ENCODE results near the gene MRM2. TPM values are rescaled to one million over a fixed set of nuclear protein-coding genes. Genes with fewer than 3 reads are reported as not detected.

Gene MRM2
- total RNA-seq, 1 donor from 2014 or later = 20.7 TPM

Small RNA genes lying within 50 kb of the gene (microRNA-seq; reads per million reads assigned to microRNA genes)
- gene MIR6836 = not detected

Other genes starting within 250 kb of the MRM2 start
- gene MAD1L1, start 9.3 kb downstream of the MRM2 start, total RNA-seq = 19.1 TPM
- gene NUDT1, start within 50 bp of the MRM2 start, total RNA-seq = 13.6 TPM
- gene SNX8, start 72.2 kb upstream of the MRM2 start, total RNA-seq = 18.8 TPM
- 68.1 TPM for gene EIF3B, start 112.6 kb upstream of the MRM2 start, total RNA-seq
- 13.5 TPM for gene CHST12, start 161.4 kb upstream of the MRM2 start, total RNA-seq
- not detected for gene GRIFIN, start 234.2 kb upstream of the MRM2 start, total RNA-seq